GM18507 (cell line): ENCODE data around the gene ADCY1.

Experiments
- DNase-seq: peaks from one replicate; pipeline ENCODE4 v3.0.0; 2011; ENCODE audit warnings: low read depth; ENCODE audit not compliant: insufficient read length; ENCODE audit errors: extremely low spot score
- FAIRE-seq: peaks from 2 replicates; lab custom pipeline; 2011; peaks lifted over from hg19 to GRCh38; lab: Jason Lieb, UNC

The ADCY1 gene

GRCh38 chr7:45646996-45647825 is 73.0 kb downstream of the ADCY1 start:
- no peak for FAIRE-seq
- DNase-seq: no peak

GRCh38 chr7:45647967-45648670 is 74.0 kb downstream of the ADCY1 start:
- DNase-seq (no peak), FAIRE-seq (no peak)

- DNase-seq: no peak
- FAIRE-seq: no peak
Observed at GRCh38 chr7:45648671-45648995, 74.5 kb downstream of the ADCY1 start.

GRCh38 chr7:45649560-45650346 is 75.6 kb downstream of the ADCY1 start:
- DNase-seq (no peak), FAIRE-seq (no peak)

- FAIRE-seq (no peak), DNase-seq (no peak)
Observed at GRCh38 chr7:45650404-45651394, 76.5 kb downstream of the ADCY1 start.

- DNase-seq (no peak), FAIRE-seq (no peak)
Observed at GRCh38 chr7:45651540-45651939, 77.4 kb downstream of the ADCY1 start.

GRCh38 chr7:45652630-45653029 is 78.5 kb downstream of the ADCY1 start:
- DNase-seq (no peak), FAIRE-seq (no peak)

- no peak for DNase-seq
- FAIRE-seq: no peak
Observed at GRCh38 chr7:45653209-45653907, 79.2 kb downstream of the ADCY1 start.

- no peak for FAIRE-seq
- no peak for DNase-seq
Observed at GRCh38 chr7:45654341-45654740, 80.2 kb downstream of the ADCY1 start.

GRCh38 chr7:45655539-45655938 is 81.4 kb downstream of the ADCY1 start:
- FAIRE-seq: no peak

GRCh38 chr7:45656431-45656830 is 82.3 kb downstream of the ADCY1 start:
- DNase-seq: no peak

More at GRCh38 chr7:45655539-45655938, 81.4 kb downstream of the ADCY1 start:
- DNase-seq: no peak

GRCh38 chr7:45657136-45657889 is 83.1 kb downstream of the ADCY1 start:
- no peak for DNase-seq
- no peak for FAIRE-seq

More at GRCh38 chr7:45656431-45656830, 82.3 kb downstream of the ADCY1 start:
- no peak for FAIRE-seq

- FAIRE-seq: no peak
- DNase-seq: no peak
Observed at GRCh38 chr7:45657890-45658715, 83.9 kb downstream of the ADCY1 start.

GRCh38 chr7:45658716-45659495 is 84.7 kb downstream of the ADCY1 start:
- DNase-seq (no peak), FAIRE-seq (no peak)

GRCh38 chr7:45659496-45660139 is 85.5 kb downstream of the ADCY1 start:
- FAIRE-seq: no peak
- DNase-seq: no peak
